ENCODE data around the gene PLCG1.

Gene PLCG1

GRCh38 chr20:41143354-41143753, 6.0 kb downstream of the PLCG1 start:
- no peak for ATAC-seq
- TF ChIP-seq SNAI2 (CRISPR knock-in tag; IDR thresholded peaks at IDR 0.05), result no peak
- TF ChIP-seq BACH2 (CRISPR knock-in tag; IDR thresholded peaks at IDR 0.05; ENCODE audit: borderline replicate concordance), result no peak
- TF ChIP-seq ZNF8 (CRISPR knock-in tag; IDR thresholded peaks at IDR 0.05), result no peak
- no peak for TF ChIP-seq POU6F1 (CRISPR knock-in tag; IDR thresholded peaks at IDR 0.05; ENCODE audit: borderline replicate concordance, low read depth)
- no peak for TF ChIP-seq PPARA (CRISPR knock-in tag; IDR thresholded peaks at IDR 0.05; ENCODE audit: borderline replicate concordance)
- TF ChIP-seq RARB (CRISPR knock-in tag; IDR thresholded peaks at IDR 0.05), result no peak
- TF ChIP-seq TSHZ2 (CRISPR knock-in tag; IDR thresholded peaks at IDR 0.05), result no peak
- no peak for TF ChIP-seq ZFP3 (CRISPR knock-in tag; IDR thresholded peaks at IDR 0.05)
- no peak for TF ChIP-seq ESRRG (CRISPR knock-in tag; IDR thresholded peaks at IDR 0.05)
- TF ChIP-seq TOX (CRISPR knock-in tag; IDR thresholded peaks at IDR 0.05; ENCODE audit: borderline replicate concordance), result no peak
- TF ChIP-seq ZFP30 (CRISPR knock-in tag; IDR thresholded peaks at IDR 0.05), result no peak
- TF ChIP-seq TCF4 (CRISPR knock-in tag; IDR thresholded peaks at IDR 0.05; ENCODE audit: borderline replicate concordance), result no peak
- no peak for TF ChIP-seq ARNTL (CRISPR knock-in tag; IDR thresholded peaks at IDR 0.05; ENCODE audit: borderline replicate concordance, low read depth)
- TF ChIP-seq CSRNP3 (CRISPR knock-in tag; IDR thresholded peaks at IDR 0.05), result no peak

GRCh38 chr20:41145317-41145716, 8.0 kb downstream of the PLCG1 start:
- ATAC-seq, result no peak
- TF ChIP-seq TCF4 (CRISPR knock-in tag; IDR thresholded peaks at IDR 0.05; ENCODE audit: borderline replicate concordance), result no peak
- TF ChIP-seq ZC3H10 (CRISPR knock-in tag; IDR thresholded peaks at IDR 0.05), result no peak
- no peak for TF ChIP-seq ZNF8 (CRISPR knock-in tag; IDR thresholded peaks at IDR 0.05)
- TF ChIP-seq CSRNP3 (CRISPR knock-in tag; IDR thresholded peaks at IDR 0.05), result no peak
- no peak for TF ChIP-seq PATZ1 (CRISPR knock-in tag; IDR thresholded peaks at IDR 0.05; ENCODE audit: borderline replicate concordance)
- no peak for TF ChIP-seq ZFP3 (CRISPR knock-in tag; IDR thresholded peaks at IDR 0.05)
- TF ChIP-seq ZNF70 (CRISPR knock-in tag; IDR thresholded peaks at IDR 0.05), result no peak
- no peak for TF ChIP-seq ZNF565 (CRISPR knock-in tag; conservative IDR thresholded peaks at IDR 0.05; ENCODE audit: low read depth)
- no peak for TF ChIP-seq ARNTL (CRISPR knock-in tag; IDR thresholded peaks at IDR 0.05; ENCODE audit: borderline replicate concordance, low read depth)
- TF ChIP-seq ZFP30 (CRISPR knock-in tag; IDR thresholded peaks at IDR 0.05), result no peak
- TF ChIP-seq ESRRG (CRISPR knock-in tag; IDR thresholded peaks at IDR 0.05), result no peak
- TF ChIP-seq OSR1 (CRISPR knock-in tag; IDR thresholded peaks at IDR 0.05), result no peak
- no peak for TF ChIP-seq TSHZ2 (CRISPR knock-in tag; IDR thresholded peaks at IDR 0.05)
- TF ChIP-seq ISL1 (CRISPR knock-in tag; IDR thresholded peaks at IDR 0.05), result no peak
- TF ChIP-seq CSDC2 (CRISPR knock-in tag; IDR thresholded peaks at IDR 0.05), result no peak
- TF ChIP-seq TOX (CRISPR knock-in tag; IDR thresholded peaks at IDR 0.05; ENCODE audit: borderline replicate concordance), result no peak
- TF ChIP-seq SNAI2 (CRISPR knock-in tag; IDR thresholded peaks at IDR 0.05), result no peak
- TF ChIP-seq GLIS3 (CRISPR knock-in tag; IDR thresholded peaks at IDR 0.05), result no peak
- no peak for TF ChIP-seq RARB (CRISPR knock-in tag; IDR thresholded peaks at IDR 0.05)
- TF ChIP-seq POU6F1 (CRISPR knock-in tag; IDR thresholded peaks at IDR 0.05; ENCODE audit: borderline replicate concordance, low read depth), result no peak

Data from SK-N-SH treated with all-trans-retinoic acid at 6 μM for 48 hours (cell line).